Activated T-helper 2 cell treated with anti-CD3 and anti-CD28 coated beads, Interferon-gamma antibody, Interleukin-2, Interleukin-4, amounts not matched to agents 10 μg/mL and 5 μg/mL and 100 μg/mL, durations not matched to agents 14 hours and 24 hours and 36 hours (primary cell): Measurements from ENCODE around the gene NCS1. TPM values are rescaled to one million over a fixed set of nuclear protein-coding genes. Genes with fewer than 3 reads are reported as not detected.

ENCODE experiments used
- DNase-seq: peaks from one replicate; pipeline ENCODE4 v3.0.0; 2021; ENCODE audit warnings: low spot score
- H3K27ac Mint-ChIP-seq: one replicate; pipeline ENCODE4 v1.8.0; 2021; ENCODE audit warnings: mixed read lengths
- H3K27me3 Mint-ChIP-seq: one replicate; pipeline ENCODE4 v1.8.0; 2021; ENCODE audit warnings: low read depth, mixed read lengths
- H3K36me3 Mint-ChIP-seq: one replicate; pipeline ENCODE4 v1.8.0; 2021; ENCODE audit warnings: low read depth, mixed read lengths
- H3K4me1 Mint-ChIP-seq: one replicate; pipeline ENCODE4 v1.8.0; 2021; ENCODE audit warnings: low read depth, mixed read lengths
- H3K4me3 Mint-ChIP-seq: one replicate; pipeline ENCODE4 v1.8.0; 2021; ENCODE audit warnings: low read depth, mild to moderate bottlenecking, moderate library complexity, mixed read lengths
- H3K9me3 Mint-ChIP-seq: one replicate; pipeline ENCODE4 v1.8.0; 2021; ENCODE audit warnings: mixed read lengths
- intact Hi-C: fragments of 100-400 bp; cut with micrococcal nuclease; formaldehyde crosslinking; loops from one replicate; pipeline ENCODE4 v1.15.1; 2023
- total RNA-seq: library from RNA; stranded (reverse); gene quantifications from 2 replicates; pipeline ENCODE4 v1.2.3, GENCODE V29; 2022

The NCS1 gene
- total RNA-seq, 1 donor from 2014 or later: 27.9 TPM

DNA sequence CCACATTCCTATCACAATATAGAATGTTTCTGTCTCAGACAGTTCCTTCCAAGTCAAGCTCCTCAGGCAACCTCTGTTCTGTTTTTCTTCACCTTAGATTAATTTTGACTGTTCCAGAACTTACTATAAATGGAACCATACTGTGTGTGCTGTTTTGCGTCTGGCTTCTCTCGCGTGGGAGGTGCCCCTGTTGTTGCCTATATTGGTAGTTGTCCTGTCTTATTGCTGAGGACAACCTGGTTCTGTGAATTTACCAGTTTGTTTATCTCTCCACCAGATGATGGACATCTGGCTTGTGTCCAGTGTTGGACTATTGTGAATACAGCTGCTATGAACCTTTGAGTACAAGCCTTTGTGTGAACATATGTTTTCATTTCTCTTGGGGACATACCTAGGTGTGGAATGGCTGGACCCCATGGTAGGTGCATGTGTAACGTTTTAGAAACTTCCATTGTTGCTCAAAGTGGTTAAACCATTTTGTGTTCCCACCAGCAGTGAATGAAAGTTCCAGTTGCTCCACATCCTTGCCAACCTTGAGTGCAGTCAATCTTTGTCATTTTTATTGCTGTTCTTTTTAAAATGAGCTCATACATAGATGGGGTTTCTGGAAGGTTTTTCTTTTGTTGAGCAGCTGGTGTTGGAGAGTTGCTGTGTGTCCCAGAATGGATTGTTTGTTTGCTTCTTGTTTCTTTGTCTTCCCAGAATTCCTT is 111.5 kb downstream of the NCS1 start:
- Mint-ChIP-seq H3K36me3 (no peaks in the 10 kb centered on the region), H3K4me1 (no peaks in the 10 kb centered on the region), H3K4me3 (no peak overlapping the region), H3K9me3 (no peaks in the 10 kb centered on the region), H3K27me3 (no peaks in the 10 kb centered on the region), H3K27ac (no peak overlapping the region)
- intact Hi-C loops: no loop called here
- DNase-seq: no peak

DNA sequence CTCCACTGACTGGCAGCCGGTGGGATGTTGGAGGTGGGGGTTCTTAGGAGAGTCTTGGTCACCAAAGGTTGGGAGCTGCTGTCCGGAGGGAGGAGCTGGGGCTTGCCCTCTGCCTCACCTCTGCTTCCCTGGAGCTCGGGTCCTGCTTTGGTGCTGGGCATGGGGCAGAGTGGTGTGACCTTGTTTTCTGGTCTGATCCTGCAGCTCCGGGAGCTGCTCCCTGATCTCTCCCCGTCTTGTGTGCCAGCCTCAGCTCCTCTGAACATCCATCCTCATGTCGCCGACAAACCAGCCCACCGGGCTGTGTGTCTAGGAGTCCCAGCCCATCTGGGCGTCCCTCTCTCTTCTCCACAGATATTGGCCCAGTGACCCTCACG is 112.0 kb downstream of the NCS1 start:
- Mint-ChIP-seq H3K27ac (no peak overlapping the region), H3K4me3 (no peak overlapping the region), H3K4me1 (no peaks in the 10 kb centered on the region), H3K9me3 (no peaks in the 10 kb centered on the region), H3K36me3 (no peaks in the 10 kb centered on the region), H3K27me3 (no peaks in the 10 kb centered on the region)
- no peak for DNase-seq
- intact Hi-C loops: no loop called here

GRCh38 chr9:130284690-130285089 is 112.5 kb downstream of the NCS1 start:
- intact Hi-C loops: no loop called here
- no peak for DNase-seq
- Mint-ChIP-seq H3K36me3 (no peaks in the 10 kb centered on the region), H3K4me3 (no peak overlapping the region), H3K27me3 (no peaks in the 10 kb centered on the region), H3K27ac (no peak overlapping the region), H3K9me3 (no peaks in the 10 kb centered on the region), H3K4me1 (no peaks in the 10 kb centered on the region)

DNA sequence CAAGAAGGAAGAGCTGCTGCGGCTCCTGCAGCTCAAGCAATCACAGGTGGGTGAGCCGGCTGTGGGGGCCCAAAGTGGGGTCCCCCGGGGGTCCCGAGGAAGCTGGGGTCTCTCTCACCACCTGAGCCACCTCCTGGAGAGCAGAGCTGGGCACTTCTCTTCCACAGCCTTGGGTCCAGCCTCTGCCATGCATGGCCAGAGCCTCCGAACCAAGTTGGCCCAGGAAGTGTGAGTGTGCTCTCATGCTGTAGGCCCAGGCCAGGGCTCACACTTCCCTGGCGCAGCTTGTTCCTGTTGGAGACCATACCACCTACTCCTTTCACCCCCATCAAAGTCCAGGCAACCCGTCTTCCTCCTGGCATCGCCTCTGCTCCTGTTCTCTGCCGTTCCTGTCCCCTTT is 113.1 kb downstream of the NCS1 start:
- no peak for DNase-seq
- Mint-ChIP-seq H3K4me3 (no peak overlapping the region), H3K9me3 (no peaks in the 10 kb centered on the region), H3K27ac (no peak overlapping the region), H3K4me1 (no peaks in the 10 kb centered on the region), H3K36me3 (no peaks in the 10 kb centered on the region), H3K27me3 (no peaks in the 10 kb centered on the region)
- intact Hi-C loops: no loop called here

- H3K27me3 Mint-ChIP-seq: no peaks in the 10 kb centered on the region
- H3K4me1 Mint-ChIP-seq: no peaks in the 10 kb centered on the region
- DNase-seq: no peak
- no peaks in the 10 kb centered on the region for H3K9me3 Mint-ChIP-seq
- H3K36me3 Mint-ChIP-seq: no peaks in the 10 kb centered on the region
- no peak overlapping the region for H3K4me3 Mint-ChIP-seq
- no peak overlapping the region for H3K27ac Mint-ChIP-seq
- intact Hi-C loops: no loop called here
Observed at GRCh38 chr9:130286072-130286770, 114.0 kb downstream of the NCS1 start.

Other genes with a start within 250 kb of the NCS1 start
- gene FNBP1, start 129.2 kb upstream of the NCS1 start, total RNA-seq: 358 and 359 TPM in 2 replicates
- 22.3 and 23.7 TPM in 2 replicates for gene GPR107, start 118.5 kb upstream of the NCS1 start, total RNA-seq
- gene HMCN2, start 93.4 kb downstream of the NCS1 start, total RNA-seq: not detected in 2 replicates